ENCODE measurements around the gene RYR2.

GRCh38 chr1:237525102-237525501 lies 483.1 kb downstream of the RYR2 start:
- no peak for TF ChIP-seq POLR2AphosphoS5 (IDR thresholded peaks at IDR 0.05)
- no peak for TF ChIP-seq CTCF (IDR thresholded peaks at IDR 0.05)
- no peak for TF ChIP-seq POLR2A (IDR thresholded peaks at IDR 0.05)
- no peak for TF ChIP-seq EP300 (IDR thresholded peaks at IDR 0.05; ENCODE audit: low read depth)
